GM12892 (cell line): ENCODE results near the gene SIPA1L3.

ENCODE experiments used
- POLR2A ChIP-seq: IDR thresholded peaks from 2 replicates; pipeline ENCODE4 v1.6.1; 2011; ENCODE audit warnings: low read depth, low read length, control low read depth
- TAF1 ChIP-seq: IDR thresholded peaks from 2 replicates; pipeline ENCODE4 v1.6.1; 2011; ENCODE audit warnings: low read depth, mild to moderate bottlenecking, control low read depth, low read length, borderline replicate concordance

DNA sequence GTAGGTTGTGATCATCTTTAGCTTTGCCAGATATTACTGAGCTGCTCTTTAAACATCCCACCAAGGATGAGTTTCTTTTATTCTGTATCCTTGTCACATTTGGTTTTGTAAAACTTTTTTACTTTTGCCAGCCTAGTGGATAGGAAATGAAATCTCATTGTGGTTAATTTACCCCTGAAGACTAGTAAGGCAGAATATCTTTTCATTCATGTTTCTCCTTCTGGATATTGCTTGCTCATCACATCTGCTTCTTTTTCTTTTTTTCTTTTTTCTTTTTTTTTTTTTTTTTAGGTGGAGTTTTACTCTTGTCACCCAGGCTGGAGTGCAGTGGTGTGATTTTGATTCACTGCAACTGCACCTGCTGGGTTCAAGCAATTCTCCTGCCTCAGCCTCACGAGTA lies 31.3 kb downstream of the SIPA1L3 start:
- no peak for TF ChIP-seq POLR2A
- no peak for TF ChIP-seq TAF1
